Astrocyte (in vitro differentiated cells and primary cell): Measurements from ENCODE around the gene PSMD1.

Experiments used
- CTCF ChIP-seq: IDR thresholded peaks from 2 replicates; pipeline ENCODE4 v1.5.1; 2011; ENCODE audit warnings: low read depth, mild to moderate bottlenecking, inconsistent platforms, low read length, moderate library complexity; ENCODE audit not compliant: insufficient read depth
- EZH2 ChIP-seq: IDR thresholded peaks from 2 replicates; pipeline ENCODE4 v1.6.1; 2012; ENCODE audit warnings: mild to moderate bottlenecking, low read length, inconsistent platforms; ENCODE audit not compliant: insufficient read depth

GRCh38 chr2:231041061-231041689 lies 15.5 kb upstream of the PSMD1 start:
- TF ChIP-seq CTCF (no peak), EZH2 (no peak)
